Measurements from ENCODE around the gene PLEKHM3.

PLEKHM3 gene

DNA sequence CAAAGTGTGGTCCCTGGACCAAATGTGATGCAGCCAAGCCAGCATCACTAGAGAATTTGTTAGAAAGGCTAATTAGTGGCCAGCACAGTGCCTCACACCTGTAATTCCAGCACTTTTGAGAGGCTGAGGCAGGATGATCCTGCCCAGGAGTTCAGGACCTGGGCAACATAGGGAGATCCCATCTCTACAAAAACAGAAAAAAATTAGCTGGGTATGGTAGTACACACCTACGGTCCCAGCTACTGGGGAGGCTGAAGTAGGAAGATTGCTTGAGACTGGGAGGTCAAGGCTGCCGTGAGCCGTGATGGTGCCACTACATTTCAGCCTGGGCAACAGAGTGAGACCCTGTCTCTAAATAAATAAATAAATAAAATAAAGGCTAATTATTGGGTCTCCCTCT, 185.8 kb downstream of the PLEKHM3 start:
- Histone ChIP-seq H3K27me3 (ENCODE audit: insufficient read depth, low read length) (no peaks in the 10 kb centered on the region), H3K27ac (ENCODE audit: low read depth, low read length) (no peak overlapping the region), H3K36me3 (ENCODE audit: insufficient read depth, low read length) (no peaks in the 10 kb centered on the region), H3K4me3 (ENCODE audit: low read depth, low read length) (no peak overlapping the region), H2AFZ (ENCODE audit: low read length, unreplicated experiment) (no peak overlapping the region), H3K79me2 (ENCODE audit: control insufficient read depth, insufficient read depth, low read length, unreplicated experiment) (no peaks in the 10 kb centered on the region), H3K4me1 (ENCODE audit: control insufficient read depth, insufficient read depth, low read length, unreplicated experiment) (peaks cover 3% of the 10 kb centered on the region)

- H3K36me3 ChIP-seq (ENCODE audit: insufficient read depth, low read length), result no peaks in the 10 kb centered on the region
Measured at GRCh38 chr2:207839028-207839427, 186.3 kb downstream of the PLEKHM3 start.

DNA sequence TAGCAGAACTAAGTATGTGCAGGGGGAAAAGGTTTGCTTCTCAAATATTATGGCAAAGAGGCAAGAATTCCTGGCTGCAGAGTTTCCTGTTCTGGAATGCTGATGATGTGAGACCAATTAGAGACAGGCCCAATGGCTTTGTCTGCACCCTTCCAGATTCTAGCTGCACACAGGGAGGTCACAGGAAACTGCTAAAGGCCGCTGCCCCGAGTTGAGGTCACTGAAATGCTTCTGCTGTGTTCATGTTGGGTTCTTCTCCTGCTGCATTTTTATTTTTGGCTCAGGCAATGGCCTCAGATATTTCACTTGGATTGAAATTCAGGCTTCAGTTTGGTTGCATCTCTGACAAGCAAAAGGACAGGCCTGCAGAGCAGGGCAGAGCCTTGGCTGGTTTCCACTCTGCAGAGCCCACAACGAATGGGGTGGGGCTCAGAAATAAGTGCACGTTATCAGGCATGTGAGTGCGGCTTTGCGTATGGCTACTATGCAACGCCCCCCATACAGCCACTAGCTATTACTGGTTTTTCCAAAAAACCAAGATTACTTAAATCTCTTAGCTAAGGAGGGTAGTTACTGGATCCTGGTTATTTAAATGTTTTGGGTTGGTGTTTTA, 188.7 kb downstream of the PLEKHM3 start:
- Histone ChIP-seq H3K36me3 (ENCODE audit: insufficient read depth, low read length) (no peaks in the 10 kb centered on the region), H2AFZ (ENCODE audit: low read length, unreplicated experiment) (no peak overlapping the region), H3K79me2 (ENCODE audit: control insufficient read depth, insufficient read depth, low read length, unreplicated experiment) (no peaks in the 10 kb centered on the region), H3K4me1 (ENCODE audit: control insufficient read depth, insufficient read depth, low read length, unreplicated experiment) (peaks cover 3% of the 10 kb centered on the region), H3K27ac (ENCODE audit: low read depth, low read length) (no peak overlapping the region), H3K4me3 (ENCODE audit: low read depth, low read length) (no peak overlapping the region), H3K27me3 (ENCODE audit: insufficient read depth, low read length) (no peaks in the 10 kb centered on the region)

More at GRCh38 chr2:207839028-207839427, 186.3 kb downstream of the PLEKHM3 start:
- no peaks in the 10 kb centered on the region for H3K79me2 ChIP-seq (ENCODE audit: control insufficient read depth, insufficient read depth, low read length, unreplicated experiment)
- H3K27me3 ChIP-seq (ENCODE audit: insufficient read depth, low read length), result no peaks in the 10 kb centered on the region
- no peak overlapping the region for H2AFZ ChIP-seq (ENCODE audit: low read length, unreplicated experiment)
- H3K4me1 ChIP-seq (ENCODE audit: control insufficient read depth, insufficient read depth, low read length, unreplicated experiment), result peaks cover 3% of the 10 kb centered on the region
- no peak overlapping the region for H3K4me3 ChIP-seq (ENCODE audit: low read depth, low read length)
- no peak overlapping the region for H3K27ac ChIP-seq (ENCODE audit: low read depth, low read length)

- H2AFZ ChIP-seq (ENCODE audit: low read length, unreplicated experiment), result no peak overlapping the region
- H3K79me2 ChIP-seq (ENCODE audit: control insufficient read depth, insufficient read depth, low read length, unreplicated experiment), result no peaks in the 10 kb centered on the region
- no peak overlapping the region for H3K27ac ChIP-seq (ENCODE audit: low read depth, low read length)
- H3K4me3 ChIP-seq (ENCODE audit: low read depth, low read length), result no peak overlapping the region
- H3K4me1 ChIP-seq (ENCODE audit: control insufficient read depth, insufficient read depth, low read length, unreplicated experiment), result peaks cover 3% of the 10 kb centered on the region
- H3K27me3 ChIP-seq (ENCODE audit: insufficient read depth, low read length), result no peaks in the 10 kb centered on the region
- no peaks in the 10 kb centered on the region for H3K36me3 ChIP-seq (ENCODE audit: insufficient read depth, low read length)
Measured at GRCh38 chr2:207835805-207836204, 189.5 kb downstream of the PLEKHM3 start.

- H3K27ac ChIP-seq (ENCODE audit: low read depth, low read length), result no peak overlapping the region
- H3K27me3 ChIP-seq (ENCODE audit: insufficient read depth, low read length), result no peaks in the 10 kb centered on the region
- no peak overlapping the region for H2AFZ ChIP-seq (ENCODE audit: low read length, unreplicated experiment)
- peaks cover 12% of the 10 kb centered on the region for H3K4me1 ChIP-seq (ENCODE audit: control insufficient read depth, insufficient read depth, low read length, unreplicated experiment)
- no peaks in the 10 kb centered on the region for H3K79me2 ChIP-seq (ENCODE audit: control insufficient read depth, insufficient read depth, low read length, unreplicated experiment)
- no peaks in the 10 kb centered on the region for H3K36me3 ChIP-seq (ENCODE audit: insufficient read depth, low read length)
- H3K4me3 ChIP-seq (ENCODE audit: low read depth, low read length), result no peak overlapping the region
Measured at GRCh38 chr2:207833251-207833751, 192.0 kb downstream of the PLEKHM3 start.

GRCh38 chr2:207831584-207832248, 193.6 kb downstream of the PLEKHM3 start:
- peaks cover 13% of the 10 kb centered on the region for H3K4me1 ChIP-seq (ENCODE audit: control insufficient read depth, insufficient read depth, low read length, unreplicated experiment)

DNA sequence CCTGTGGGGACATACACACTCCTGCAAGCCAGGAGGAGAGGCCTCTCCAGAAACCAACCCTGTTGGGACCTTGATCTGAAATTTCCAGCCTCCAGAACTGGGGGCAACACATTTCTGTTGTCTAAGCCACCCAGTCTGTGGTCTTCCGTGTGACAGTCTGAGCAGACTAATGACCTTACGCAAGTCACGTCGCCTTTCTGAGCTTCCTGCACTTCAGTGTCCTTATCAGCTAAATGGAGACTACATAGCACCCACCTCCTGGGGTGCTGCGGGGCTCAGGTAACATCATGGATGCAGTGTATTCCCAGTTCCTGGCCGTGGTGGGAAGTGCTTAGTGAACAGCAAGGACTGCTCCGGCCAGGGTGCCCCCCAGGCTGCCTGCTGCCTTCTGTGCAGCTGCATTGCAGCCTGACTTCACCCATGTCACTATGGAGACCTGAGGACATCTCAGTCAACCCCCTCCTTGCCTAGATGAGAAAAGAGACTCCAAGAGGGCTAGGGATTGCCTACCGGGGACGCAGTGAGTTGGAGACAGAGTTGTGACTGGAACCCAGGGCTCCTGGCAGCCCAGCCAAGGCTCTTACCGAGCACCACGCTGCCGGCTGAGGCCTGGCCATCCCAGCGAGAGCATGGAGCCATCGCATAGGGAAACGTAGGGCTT, 194.4 kb downstream of the PLEKHM3 start:
- Histone ChIP-seq H3K4me1 (ENCODE audit: control insufficient read depth, insufficient read depth, low read length, unreplicated experiment) (peaks cover 13% of the 10 kb centered on the region), H2AFZ (ENCODE audit: low read length, unreplicated experiment) (no peak overlapping the region), H3K36me3 (ENCODE audit: insufficient read depth, low read length) (peaks cover 6% of the 10 kb centered on the region; the same call in 1 of the 2 replicates), H3K4me3 (ENCODE audit: low read depth, low read length) (no peak overlapping the region), H3K27me3 (ENCODE audit: insufficient read depth, low read length) (no peaks in the 10 kb centered on the region), H3K79me2 (ENCODE audit: control insufficient read depth, insufficient read depth, low read length, unreplicated experiment) (no peaks in the 10 kb centered on the region), H3K27ac (ENCODE audit: low read depth, low read length) (no peak overlapping the region)

More at GRCh38 chr2:207831584-207832248, 193.6 kb downstream of the PLEKHM3 start:
- Histone ChIP-seq H3K79me2 (ENCODE audit: control insufficient read depth, insufficient read depth, low read length, unreplicated experiment) (no peaks in the 10 kb centered on the region), H3K4me3 (ENCODE audit: low read depth, low read length) (no peak overlapping the region), H2AFZ (ENCODE audit: low read length, unreplicated experiment) (no peak overlapping the region), H3K27me3 (ENCODE audit: insufficient read depth, low read length) (no peaks in the 10 kb centered on the region), H3K36me3 (ENCODE audit: insufficient read depth, low read length) (peaks cover 6% of the 10 kb centered on the region; the same call in 1 of the 2 replicates), H3K27ac (ENCODE audit: low read depth, low read length) (no peak overlapping the region)

GRCh38 chr2:207828361-207829057, 196.8 kb downstream of the PLEKHM3 start:
- Histone ChIP-seq H3K36me3 (ENCODE audit: insufficient read depth, low read length) (peaks cover 6% of the 10 kb centered on the region; the same call in 1 of the 2 replicates), H3K4me1 (ENCODE audit: control insufficient read depth, insufficient read depth, low read length, unreplicated experiment) (peaks cover 13% of the 10 kb centered on the region), H2AFZ (ENCODE audit: low read length, unreplicated experiment) (no peak overlapping the region), H3K79me2 (ENCODE audit: control insufficient read depth, insufficient read depth, low read length, unreplicated experiment) (no peaks in the 10 kb centered on the region), H3K27ac (ENCODE audit: low read depth, low read length) (no peak overlapping the region), H3K27me3 (ENCODE audit: insufficient read depth, low read length) (no peaks in the 10 kb centered on the region), H3K4me3 (ENCODE audit: low read depth, low read length) (no peak overlapping the region)

- Histone ChIP-seq H3K27me3 (ENCODE audit: insufficient read depth, low read length) (no peaks in the 10 kb centered on the region), H3K4me3 (ENCODE audit: low read depth, low read length) (no peak overlapping the region), H2AFZ (ENCODE audit: low read length, unreplicated experiment) (no peak overlapping the region), H3K4me1 (ENCODE audit: control insufficient read depth, insufficient read depth, low read length, unreplicated experiment) (peaks cover 13% of the 10 kb centered on the region), H3K79me2 (ENCODE audit: control insufficient read depth, insufficient read depth, low read length, unreplicated experiment) (no peaks in the 10 kb centered on the region), H3K27ac (ENCODE audit: low read depth, low read length) (no peak overlapping the region), H3K36me3 (ENCODE audit: insufficient read depth, low read length) (peaks cover 6% of the 10 kb centered on the region; the same call in 1 of the 2 replicates)
Measured at GRCh38 chr2:207825978-207826377, 199.3 kb downstream of the PLEKHM3 start.

Data from ACC112 (cell line).